ENCODE measurements around the gene OCA2.
"Not testable (repeated sequence)": the region's sequence is repeated elsewhere in the genome, so short reads cannot be mapped to it uniquely, and the experiment has no call there.

The OCA2 gene

GRCh38 chr15:27868828-27869404 lies 230.2 kb downstream of the OCA2 start:
- no peak for DNase-seq

- no peak for DNase-seq
These were observed 231.3 kb downstream of the OCA2 start for GRCh38 chr15:27867861-27868260.

- no peak for DNase-seq
These were observed 232.5 kb downstream of the OCA2 start for GRCh38 chr15:27866505-27867165.

- no peak for DNase-seq
These were observed 233.2 kb downstream of the OCA2 start for GRCh38 chr15:27865926-27866325.

- DNase-seq, result no peak
These were observed 233.7 kb downstream of the OCA2 start for GRCh38 chr15:27865323-27865922.

- DNase-seq, result no peak
These were observed 234.4 kb downstream of the OCA2 start for GRCh38 chr15:27864719-27865118.

GRCh38 chr15:27864086-27864485 lies 235.0 kb downstream of the OCA2 start:
- DNase-seq, result no peak

- no peak for DNase-seq
These were observed 236.1 kb downstream of the OCA2 start for GRCh38 chr15:27863000-27863399.

GRCh38 chr15:27861171-27861570 lies 237.9 kb downstream of the OCA2 start:
- DNase-seq, result no peak

- no peak for DNase-seq
These were observed 244.0 kb downstream of the OCA2 start for GRCh38 chr15:27855137-27855536.

GRCh38 chr15:27854601-27855000 lies 244.5 kb downstream of the OCA2 start:
- DNase-seq, result no peak

- DNase-seq, result no peak
These were observed 245.3 kb downstream of the OCA2 start for GRCh38 chr15:27853624-27854455.

GRCh38 chr15:27851858-27852210 lies 247.3 kb downstream of the OCA2 start:
- DNase-seq, result no peak

GRCh38 chr15:27850981-27851857 lies 247.9 kb downstream of the OCA2 start:
- DNase-seq, result no peak

GRCh38 chr15:27850050-27850449 lies 249.1 kb downstream of the OCA2 start:
- no peak for DNase-seq

GRCh38 chr15:27848936-27849335 lies 250.2 kb downstream of the OCA2 start:
- DNase-seq, result not testable (repeated sequence)

GRCh38 chr15:27847775-27848710 lies 251.1 kb downstream of the OCA2 start:
- DNase-seq, result no peak

GRCh38 chr15:27846722-27847395 lies 252.3 kb downstream of the OCA2 start:
- DNase-seq, result no peak

GRCh38 chr15:27845535-27846369 lies 253.4 kb downstream of the OCA2 start:
- DNase-seq, result no peak

All from fibroblast of skin of scalp (primary cell).